Skin of body (tissue), 2 donors: ENCODE results near the gene ADGRB2. TPM values are rescaled to one million over a fixed set of nuclear protein-coding genes. Genes with fewer than 3 reads are reported as not detected.
A peak's percentile ranks its signal among the peaks of the same experiment; 100 is the strongest.

Experiments
- DNase-seq: peaks from one replicate; lab custom pipeline; 2025; lab: John Stamatoyannopoulos, UW
- total RNA-seq: library from RNA; depleted of rRNA; stranded (reverse); fragments of >200 nt; gene quantifications from one replicate; pipeline ENCODE4 v1.2.3, GENCODE V29; 2014

ADGRB2 gene, protein sequence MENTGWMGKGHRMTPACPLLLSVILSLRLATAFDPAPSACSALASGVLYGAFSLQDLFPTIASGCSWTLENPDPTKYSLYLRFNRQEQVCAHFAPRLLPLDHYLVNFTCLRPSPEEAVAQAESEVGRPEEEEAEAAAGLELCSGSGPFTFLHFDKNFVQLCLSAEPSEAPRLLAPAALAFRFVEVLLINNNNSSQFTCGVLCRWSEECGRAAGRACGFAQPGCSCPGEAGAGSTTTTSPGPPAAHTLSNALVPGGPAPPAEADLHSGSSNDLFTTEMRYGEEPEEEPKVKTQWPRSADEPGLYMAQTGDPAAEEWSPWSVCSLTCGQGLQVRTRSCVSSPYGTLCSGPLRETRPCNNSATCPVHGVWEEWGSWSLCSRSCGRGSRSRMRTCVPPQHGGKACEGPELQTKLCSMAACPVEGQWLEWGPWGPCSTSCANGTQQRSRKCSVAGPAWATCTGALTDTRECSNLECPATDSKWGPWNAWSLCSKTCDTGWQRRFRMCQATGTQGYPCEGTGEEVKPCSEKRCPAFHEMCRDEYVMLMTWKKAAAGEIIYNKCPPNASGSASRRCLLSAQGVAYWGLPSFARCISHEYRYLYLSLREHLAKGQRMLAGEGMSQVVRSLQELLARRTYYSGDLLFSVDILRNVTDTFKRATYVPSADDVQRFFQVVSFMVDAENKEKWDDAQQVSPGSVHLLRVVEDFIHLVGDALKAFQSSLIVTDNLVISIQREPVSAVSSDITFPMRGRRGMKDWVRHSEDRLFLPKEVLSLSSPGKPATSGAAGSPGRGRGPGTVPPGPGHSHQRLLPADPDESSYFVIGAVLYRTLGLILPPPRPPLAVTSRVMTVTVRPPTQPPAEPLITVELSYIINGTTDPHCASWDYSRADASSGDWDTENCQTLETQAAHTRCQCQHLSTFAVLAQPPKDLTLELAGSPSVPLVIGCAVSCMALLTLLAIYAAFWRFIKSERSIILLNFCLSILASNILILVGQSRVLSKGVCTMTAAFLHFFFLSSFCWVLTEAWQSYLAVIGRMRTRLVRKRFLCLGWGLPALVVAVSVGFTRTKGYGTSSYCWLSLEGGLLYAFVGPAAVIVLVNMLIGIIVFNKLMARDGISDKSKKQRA (N-terminal part only)
- 9.4 TPM for total RNA-seq

DNA sequence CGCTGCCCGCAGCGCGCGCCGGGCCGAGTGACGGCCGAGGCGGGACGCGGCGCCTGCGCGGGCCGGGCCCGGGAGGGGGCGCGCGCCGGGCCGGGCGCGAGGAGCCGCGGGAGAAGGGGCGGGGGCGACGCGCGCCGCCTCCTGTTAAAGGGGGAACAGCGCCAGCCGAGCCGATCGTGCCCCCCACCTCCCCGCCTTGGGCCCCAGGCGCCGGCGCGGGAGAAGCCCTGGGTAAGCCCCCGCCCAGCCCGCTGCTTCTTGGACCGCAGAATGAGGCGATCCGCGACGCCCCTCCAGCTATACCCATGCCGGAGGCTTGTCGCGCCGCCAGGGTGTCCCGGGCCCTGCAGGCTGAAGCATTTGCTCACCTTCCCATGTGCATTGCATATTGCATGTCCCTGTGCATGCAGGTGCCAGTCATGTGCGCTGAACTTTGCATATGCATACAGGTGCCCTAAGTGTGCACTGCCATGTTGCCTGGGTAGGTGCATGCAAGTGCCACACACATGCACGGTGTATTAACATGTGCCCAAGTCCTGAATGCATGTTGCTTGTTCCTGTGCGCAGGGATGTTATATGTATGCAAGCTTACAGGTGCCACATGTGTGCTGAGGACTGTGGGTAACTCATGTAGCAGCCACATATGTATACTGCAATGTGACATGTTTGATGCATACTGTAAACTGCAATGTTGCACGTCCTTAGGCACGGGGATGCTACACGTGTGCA, at the start of gene ADGRB2:
TSS of gene ADGRB2 (minus strand) at position 29 of the 729 bp plus-strand sequence. CDS start 7,119 bp downstream, outside the sequence.
- peak; percentile 38 for DNase-seq

DNA sequence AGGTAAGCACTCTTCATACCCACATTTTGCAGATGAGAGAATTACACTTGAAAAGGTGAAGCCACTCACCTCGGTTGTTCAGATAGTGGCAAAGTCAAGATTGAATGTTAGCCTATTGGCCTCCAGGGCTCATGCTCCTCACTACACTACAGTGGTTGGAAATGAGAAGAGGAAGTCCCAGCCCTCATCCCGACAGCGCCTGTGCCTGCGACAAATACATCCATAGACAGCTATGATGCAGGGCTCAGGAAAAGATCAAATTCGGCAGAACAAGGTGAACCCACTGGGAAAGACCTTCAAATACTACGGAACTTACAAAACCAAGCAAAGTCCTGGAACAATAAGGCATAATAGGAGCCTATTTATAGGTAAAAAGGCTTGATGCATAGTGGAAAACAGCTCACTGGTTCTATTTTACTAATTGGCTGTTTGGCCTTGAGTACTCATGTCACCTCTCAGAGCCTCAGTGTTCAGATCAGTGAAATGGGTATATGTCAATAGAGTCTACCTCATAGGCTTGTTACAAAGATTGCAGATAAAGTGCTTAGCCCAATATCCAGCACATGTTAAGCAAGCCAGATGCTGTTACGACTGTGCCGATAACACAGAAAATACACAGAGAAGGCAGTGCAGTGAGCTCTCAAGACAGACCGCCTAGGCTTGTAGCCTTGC, 48.2 kb upstream of the ADGRB2 start:
- DNase-seq, result no peak

DNA sequence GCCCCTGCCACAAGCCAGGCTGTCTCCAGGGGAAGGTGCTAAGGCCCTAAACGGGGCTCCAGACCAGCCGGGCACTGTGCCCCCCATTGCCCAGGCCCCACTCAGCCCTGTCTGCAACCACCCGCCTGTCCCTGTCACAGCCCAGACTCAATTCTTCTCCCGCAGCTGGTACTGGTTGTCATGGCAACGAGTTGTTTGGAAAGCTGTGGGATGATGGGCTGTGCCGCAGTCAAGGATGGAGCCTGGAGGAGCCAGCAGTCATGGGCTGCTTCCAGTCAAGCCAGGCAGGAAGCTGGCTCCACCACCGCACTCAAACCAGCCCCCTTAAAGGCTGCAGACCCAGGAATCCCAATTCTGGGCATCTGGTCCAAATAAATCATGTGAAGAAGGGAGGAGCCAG, 47.5 kb upstream of the ADGRB2 start:
- DNase-seq, result no peak

DNA sequence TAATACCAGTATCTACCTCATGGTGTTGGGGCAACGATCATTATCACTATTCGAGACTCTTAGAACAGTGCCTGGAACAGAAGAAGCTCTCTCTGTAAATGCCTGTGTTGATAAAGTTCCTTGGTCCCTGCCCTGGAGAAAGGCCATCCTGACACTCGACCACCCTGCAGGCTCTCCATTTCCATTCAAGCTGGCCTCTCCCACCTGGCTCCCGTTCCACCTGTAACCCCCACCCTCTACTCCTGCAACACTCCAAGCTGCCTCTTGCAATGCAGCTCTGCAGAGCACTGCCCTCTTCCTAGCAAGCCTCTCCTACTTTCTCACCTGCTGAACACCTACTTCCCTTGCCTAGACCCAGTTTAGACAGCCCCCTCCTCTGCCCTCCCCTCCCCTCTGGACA, 45.6 kb upstream of the ADGRB2 start:
- DNase-seq, result no peak

DNA sequence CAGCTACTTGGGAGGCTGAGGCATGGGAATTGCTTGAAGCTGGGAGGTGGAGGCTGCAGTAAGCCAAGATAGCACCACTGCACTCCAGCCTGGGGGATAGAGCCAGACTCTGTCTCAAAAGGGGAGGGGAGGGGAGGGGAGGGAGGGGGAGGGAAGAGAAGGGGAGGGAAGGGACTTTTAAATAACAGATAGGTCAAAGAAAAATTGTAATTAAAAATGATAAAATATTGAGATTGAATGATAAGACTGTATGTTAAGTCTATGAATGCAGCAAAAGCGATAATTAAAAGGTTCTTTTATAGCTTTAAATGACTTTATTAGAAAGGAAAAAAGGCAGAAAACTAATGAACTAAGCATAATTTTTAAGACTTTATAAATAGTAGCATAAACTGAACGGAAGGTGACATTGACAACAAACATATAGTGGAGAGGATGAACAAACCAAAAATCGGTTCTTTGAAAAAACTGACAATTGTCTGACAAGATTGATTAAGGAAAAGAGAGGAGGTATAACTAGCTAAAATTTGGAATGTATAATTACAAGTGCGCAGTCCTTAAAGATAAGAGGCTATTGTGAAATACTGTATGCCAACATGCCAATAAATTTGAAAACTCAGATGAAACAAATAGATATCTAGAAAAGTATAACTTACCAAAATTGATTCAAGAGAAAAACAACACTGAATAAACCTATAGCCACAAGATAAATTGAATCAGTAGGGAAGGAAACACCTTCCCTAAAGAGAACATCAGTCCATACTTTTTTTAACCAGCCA, 43.3 kb upstream of the ADGRB2 start:
- no peak for DNase-seq

DNA sequence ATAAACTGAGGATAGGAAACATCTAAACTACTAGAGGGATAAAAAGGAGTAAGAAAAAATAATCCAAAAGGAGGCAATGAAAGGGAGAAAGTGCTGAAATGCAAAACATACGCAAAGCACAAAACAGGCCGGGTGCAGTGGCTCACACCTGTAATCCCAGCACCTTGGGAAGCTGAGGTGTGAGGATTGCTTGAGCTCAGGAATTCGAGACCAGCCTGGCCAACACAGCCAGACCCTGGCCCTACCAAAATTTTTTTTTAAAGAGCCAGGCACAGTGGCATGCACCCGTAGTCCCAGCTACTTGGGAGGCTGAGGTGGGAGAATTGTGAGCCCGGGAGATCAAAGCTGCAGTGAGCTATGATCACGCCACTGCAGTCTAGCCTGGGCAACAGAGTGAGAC, 41.2 kb upstream of the ADGRB2 start:
- DNase-seq, result no peak

DNA sequence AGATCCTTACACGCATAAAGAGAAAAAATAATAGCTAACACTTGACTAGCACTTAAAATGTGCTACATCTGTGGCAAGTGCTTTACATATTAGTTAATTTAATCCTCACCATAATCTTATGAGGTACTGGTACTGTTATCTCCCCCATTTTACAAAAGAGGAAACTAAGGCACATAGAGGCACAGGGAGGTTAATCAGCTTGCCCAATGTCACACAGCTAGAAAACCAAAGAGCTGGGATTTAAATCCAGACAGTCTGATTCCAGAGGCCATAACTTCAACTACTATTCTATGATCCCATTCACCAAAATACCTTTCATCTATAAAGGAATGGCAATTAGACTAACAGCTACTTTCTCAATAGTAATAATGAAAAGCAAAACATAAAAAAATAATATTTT, 40.0 kb upstream of the ADGRB2 start:
- no peak for DNase-seq

DNA sequence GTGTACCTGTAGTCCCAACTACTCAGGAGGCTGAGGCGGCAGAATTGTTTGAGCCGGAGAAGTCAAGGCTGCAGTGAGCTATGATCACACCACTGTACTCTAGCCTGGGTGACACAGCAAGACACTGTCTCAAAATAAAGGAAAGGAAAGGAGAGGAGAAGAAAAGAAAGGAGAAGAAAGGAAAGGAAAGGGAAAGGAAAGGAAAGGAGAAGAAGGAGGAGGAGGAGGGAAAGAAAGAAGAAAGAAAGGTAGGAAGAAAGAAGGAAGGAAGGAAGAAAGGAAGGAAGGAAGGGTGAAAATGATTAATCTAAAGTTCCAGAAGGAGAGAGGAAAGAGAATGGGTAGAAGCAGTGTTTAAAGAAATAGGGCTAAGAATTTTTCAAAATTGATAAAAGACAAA, 39.5 kb upstream of the ADGRB2 start:
- DNase-seq, result no peak

DNA sequence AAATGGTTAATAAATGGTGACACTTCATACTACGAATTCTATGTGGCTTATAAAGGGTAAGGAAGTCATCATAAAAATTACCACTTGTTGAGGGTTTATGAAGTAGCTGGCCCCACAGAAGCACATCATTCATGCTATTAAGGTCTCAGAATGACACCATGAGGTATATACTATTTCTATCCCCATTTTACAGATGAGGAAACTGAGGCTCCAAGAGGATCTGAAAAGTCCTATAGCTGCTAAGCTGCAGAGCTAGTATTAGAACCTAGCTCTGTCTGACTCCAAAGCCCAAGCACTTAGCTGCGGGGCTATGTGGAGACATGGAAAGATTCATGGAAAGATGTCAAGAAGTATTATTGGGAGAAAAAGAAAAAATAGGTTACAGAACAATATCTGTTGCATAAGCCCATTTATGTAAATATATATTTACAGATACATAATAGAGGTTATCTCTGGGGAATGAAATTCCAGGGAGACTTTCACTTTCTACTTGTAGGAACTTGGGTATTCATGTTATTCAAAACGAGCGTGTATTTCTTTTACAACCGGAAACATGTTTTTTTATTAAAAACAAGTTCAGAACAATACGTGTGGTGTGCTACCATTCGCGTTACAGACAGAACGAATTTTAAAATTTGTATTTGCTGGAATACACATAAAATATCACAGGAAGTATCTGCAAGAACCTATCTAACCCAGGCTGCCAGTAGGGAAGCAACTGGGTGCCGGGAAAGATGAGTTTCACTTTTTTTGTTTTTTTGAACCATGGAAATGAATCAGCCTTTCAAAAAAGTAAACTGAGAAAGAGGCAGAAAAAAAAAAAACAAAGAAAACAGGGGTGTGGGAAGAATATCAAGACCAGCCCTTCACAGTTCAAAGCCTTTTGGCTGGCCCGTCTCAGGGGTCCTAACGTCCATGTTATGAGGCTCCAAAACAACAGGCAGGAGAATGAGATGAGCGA, 38.3 kb upstream of the ADGRB2 start:
- DNase-seq, result no peak

DNA sequence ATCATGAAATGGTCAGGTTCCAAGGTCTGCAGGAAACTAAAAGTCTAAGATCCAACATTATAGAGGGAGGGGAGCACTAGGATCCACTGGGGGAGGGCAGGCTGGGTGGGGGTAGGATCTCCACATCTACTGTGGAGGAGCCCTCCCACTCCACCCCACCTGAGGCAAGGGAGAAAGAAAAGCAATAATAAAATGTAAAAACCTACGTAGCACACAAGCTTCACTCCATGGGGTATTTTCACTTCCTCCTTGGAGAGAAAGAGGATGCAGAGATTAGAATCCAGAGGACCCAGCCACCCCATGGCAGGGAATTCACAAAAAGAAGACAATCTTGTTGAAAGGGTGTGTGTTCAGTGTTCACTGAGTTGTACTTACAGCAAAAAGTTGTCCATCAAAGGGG, 37.3 kb upstream of the ADGRB2 start:
- no peak for DNase-seq

DNA sequence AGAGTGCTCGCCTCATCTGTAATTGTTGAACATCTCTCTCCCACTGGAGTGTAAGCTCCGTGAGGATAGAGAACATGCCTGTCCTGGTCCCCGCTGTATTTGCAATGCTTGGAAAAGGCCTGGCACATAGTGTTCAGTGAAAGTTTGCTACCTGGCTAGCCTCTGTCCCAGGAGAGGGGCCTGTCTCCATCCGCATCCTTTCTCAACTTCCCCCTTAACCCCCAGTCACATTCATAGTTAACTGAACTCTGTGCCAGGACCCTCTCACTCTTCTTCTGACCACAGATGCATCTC, 36.5 kb upstream of the ADGRB2 start:
- DNase-seq, result no peak

DNA sequence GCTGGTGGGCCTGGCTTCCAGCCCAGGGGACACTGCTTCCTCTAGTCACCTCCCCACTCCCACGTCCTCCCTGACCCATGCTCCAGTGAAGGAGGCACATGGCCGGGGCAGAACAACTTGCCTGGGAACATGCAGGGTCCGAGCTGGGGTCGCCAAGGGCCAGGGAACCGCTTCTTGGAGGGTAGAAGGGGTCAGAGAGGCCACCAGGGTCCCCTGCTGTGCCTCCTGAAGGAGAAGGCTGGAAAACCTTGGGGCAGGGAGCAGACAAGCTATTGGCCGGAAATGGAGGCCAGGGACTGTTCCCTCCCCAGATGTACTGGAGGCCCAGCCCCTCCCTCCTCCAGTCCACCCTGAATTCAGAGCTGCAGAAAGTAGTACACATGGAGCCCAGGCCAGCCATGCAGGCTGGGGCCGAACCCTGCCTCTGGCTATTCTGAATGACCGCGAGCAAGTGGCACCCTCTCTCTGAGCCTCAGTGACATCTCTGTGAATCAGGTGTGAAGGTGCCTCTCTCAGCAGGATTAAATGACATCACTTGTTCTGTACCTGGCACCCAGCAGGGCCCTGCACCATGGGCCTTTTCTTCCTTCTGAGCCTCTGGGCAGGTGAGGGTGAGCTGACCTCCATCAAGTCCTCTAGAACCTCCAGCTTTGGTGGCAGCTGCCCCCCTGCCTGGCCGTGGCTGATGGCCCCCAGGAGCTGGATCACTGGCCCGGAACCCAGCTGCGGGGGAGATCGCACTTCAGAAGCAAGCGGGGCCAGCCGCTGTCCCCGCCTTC, 35.9 kb upstream of the ADGRB2 start:
- no peak for DNase-seq

DNA sequence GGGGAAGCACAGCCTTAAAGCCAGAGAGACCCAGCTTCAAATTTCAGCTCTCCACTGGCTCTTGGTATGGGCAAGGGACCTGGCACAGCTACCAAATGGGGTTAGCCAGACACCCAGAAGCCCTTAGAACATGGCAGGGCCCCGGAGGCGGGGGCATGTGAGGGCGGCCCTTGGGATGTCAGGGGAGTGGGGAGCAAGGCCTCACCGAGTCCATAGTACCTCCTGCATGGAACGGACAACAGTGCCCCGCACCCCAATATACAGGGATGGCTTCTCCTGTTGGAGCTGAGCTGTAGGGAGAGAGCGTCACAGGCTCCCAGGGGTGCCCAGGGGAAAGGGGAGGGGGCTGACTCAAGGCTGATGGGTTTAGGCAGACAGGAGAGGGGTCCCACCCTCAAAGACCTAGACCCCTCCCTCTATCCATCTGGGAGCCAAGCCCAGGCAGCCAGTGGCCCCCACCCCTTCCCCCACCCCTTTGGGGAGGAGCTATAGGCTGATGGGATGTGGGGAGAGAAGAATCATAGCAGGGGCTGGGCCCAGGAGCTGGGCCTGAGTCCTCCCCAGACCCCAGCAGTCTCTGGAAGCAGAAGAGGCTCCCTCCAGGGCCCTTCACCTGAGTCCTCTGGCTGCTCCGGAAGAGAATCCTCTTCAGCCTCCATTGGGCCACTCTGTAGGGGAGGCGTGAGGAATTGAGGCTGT, 35.2 kb upstream of the ADGRB2 start:
- DNase-seq, result no peak

DNA sequence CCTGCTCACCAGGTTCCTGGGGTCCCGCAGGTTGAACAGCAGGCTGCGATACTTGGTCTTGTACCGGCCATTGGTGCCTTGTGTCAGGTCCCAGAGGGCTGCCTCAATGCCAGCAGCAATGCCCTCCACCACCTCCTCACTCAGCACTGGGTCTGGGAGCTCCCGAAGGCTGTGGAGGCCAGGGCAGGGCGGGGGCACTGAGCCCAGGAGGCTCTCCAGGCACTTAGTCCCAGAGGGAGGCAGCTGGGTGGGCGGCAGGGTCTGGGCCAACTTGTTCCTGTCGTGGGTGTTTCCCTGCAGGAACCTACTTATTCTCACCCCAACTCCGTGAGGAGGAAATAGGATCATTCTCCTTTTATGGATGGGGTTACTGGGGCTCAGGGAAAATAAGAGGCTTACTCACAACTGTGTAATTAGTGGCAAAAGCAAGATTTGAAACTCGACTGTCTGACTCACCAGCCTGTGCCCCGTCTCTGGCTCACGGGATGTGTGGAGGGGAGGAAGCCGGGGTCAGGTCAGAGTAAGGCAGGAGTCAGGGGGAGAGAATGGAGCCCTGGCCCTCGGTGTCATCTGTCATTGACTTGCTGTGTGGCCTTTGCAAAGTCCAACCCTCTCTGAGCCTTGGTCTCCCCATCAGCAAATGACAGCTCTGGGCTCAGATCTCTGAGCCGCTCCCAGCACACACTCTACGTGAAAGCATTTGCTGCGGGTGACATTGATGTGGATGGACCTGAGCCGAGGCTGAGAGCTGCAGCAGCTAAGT, 34.5 kb upstream of the ADGRB2 start:
- no peak for DNase-seq

DNA sequence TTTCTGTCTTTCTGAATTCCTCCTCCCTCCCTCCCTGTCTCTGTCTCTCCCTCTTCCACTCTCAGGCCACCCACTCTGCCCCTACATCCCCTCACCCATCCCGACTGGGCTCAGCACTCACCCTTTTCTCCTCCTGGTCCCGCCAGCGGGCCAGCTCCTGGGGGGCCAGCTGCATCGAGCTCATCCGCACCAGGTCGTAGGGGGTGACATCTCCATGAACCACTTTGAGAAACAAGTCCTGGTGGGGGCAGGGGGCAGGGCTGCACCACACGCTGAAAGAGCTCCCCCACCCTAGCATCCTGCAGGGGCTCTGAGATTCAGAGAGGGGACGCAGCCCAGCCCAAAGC, 33.9 kb upstream of the ADGRB2 start:
- DNase-seq, result no peak

DNA sequence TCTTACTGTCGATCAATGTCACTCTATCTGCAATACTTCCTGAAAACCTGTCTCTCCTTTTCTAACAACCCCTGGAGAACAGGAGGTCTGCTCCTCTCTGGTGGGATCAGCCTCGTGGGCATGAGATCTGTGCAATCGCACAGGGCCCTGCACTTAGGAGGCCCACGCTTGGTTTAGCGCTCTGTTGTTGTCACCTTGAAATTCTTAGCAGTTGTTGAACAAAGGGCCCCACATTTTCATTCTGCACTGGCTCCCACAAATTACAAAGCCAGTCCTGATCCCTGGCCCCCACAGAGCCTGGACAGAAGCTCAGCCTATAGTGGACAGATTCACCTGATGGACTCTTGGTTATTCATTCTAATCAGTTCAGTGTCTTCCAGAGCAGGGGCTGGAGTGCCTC, 33.1 kb upstream of the ADGRB2 start:
- no peak for DNase-seq

DNA sequence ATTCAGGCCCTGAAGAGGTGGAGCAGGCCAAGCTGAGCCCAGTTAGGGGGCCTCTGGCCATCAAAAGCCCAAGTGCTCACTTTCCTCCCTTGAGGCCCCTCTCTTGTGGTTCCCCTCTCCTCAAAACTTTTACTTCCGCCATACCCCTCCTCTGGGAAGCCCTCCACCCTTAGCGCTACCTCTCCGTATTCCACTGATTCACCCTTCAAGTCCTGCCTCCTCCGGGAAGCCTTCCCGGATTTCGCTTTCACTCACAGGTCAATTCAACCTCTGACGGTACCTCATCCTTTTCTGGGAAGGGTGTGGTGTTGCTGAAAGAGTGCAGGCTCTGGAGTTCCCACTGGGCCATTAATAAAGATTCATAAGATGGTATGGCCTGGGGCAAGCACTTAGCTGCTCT, 32.6 kb upstream of the ADGRB2 start:
- DNase-seq, result no peak
